ENCODE results near the gene KIRREL1.
A peak's percentile ranks its signal among the peaks of the same experiment; 100 is the strongest.

KIRREL1 gene

DNA sequence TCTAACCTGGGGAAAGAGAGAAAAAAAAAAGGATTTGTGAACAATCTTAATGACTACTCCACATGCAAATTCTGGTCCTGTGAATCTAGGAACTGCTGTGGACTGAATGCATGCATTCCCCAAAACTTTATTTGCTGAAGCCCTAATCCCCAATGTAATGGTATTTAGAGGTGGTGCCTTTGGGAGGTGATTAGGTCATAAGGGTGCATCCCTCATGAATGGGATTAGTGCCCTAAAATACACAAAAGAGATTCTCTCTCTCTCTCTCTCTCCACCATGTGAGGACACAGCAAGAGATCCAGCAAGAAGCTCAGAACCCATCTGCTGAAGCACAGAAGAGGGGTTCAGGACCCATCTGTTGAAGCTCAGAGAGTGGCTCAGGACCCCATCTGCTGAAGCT is 26.2 kb upstream of the KIRREL1 start:
- H3K27me3 ChIP-seq (ENCODE audit: insufficient read depth, low read depth, severe bottlenecking), result peaks cover 24% of the 10 kb centered on the region
- TF ChIP-seq CTCF (IDR thresholded peaks at IDR 0.05; ENCODE audit: low read depth, low read length), result no peak
- no peaks in the 10 kb centered on the region for H3K36me3 ChIP-seq
- DNase-seq, result no peak
- peaks cover 11% of the 10 kb centered on the region for H3K9me3 ChIP-seq (ENCODE audit: severe bottlenecking)
- no peak overlapping the region for H3K27ac ChIP-seq
- no peak overlapping the region for H3K4me3 ChIP-seq (ENCODE audit: low read depth, low read length)

- no peak overlapping the region for H3K27ac ChIP-seq
- peak; percentile 38 for DNase-seq
Measured at GRCh38 chr1:157968508-157968907, 24.9 kb upstream of the KIRREL1 start.

GRCh38 chr1:157968946-157969345 is 24.5 kb upstream of the KIRREL1 start:
- no peak overlapping the region for H3K4me3 ChIP-seq (ENCODE audit: low read depth, low read length)
- no peaks in the 10 kb centered on the region for H3K36me3 ChIP-seq
- H3K27ac ChIP-seq, result no peak overlapping the region
- H3K9me3 ChIP-seq (ENCODE audit: severe bottlenecking), result peaks cover 11% of the 10 kb centered on the region
- TF ChIP-seq CTCF (IDR thresholded peaks at IDR 0.05; ENCODE audit: low read depth, low read length), result no peak
- DNase-seq, result no peak
- H3K27me3 ChIP-seq (ENCODE audit: insufficient read depth, low read depth, severe bottlenecking), result peaks cover 7% of the 10 kb centered on the region

More at GRCh38 chr1:157968508-157968907, 24.9 kb upstream of the KIRREL1 start:
- Histone ChIP-seq H3K36me3 (no peaks in the 10 kb centered on the region), H3K4me3 (ENCODE audit: low read depth, low read length) (no peak overlapping the region), H3K9me3 (ENCODE audit: severe bottlenecking) (peaks cover 11% of the 10 kb centered on the region), H3K27me3 (ENCODE audit: insufficient read depth, low read depth, severe bottlenecking) (peaks cover 11% of the 10 kb centered on the region)
- no peak for TF ChIP-seq CTCF (IDR thresholded peaks at IDR 0.05; ENCODE audit: low read depth, low read length)

DNA sequence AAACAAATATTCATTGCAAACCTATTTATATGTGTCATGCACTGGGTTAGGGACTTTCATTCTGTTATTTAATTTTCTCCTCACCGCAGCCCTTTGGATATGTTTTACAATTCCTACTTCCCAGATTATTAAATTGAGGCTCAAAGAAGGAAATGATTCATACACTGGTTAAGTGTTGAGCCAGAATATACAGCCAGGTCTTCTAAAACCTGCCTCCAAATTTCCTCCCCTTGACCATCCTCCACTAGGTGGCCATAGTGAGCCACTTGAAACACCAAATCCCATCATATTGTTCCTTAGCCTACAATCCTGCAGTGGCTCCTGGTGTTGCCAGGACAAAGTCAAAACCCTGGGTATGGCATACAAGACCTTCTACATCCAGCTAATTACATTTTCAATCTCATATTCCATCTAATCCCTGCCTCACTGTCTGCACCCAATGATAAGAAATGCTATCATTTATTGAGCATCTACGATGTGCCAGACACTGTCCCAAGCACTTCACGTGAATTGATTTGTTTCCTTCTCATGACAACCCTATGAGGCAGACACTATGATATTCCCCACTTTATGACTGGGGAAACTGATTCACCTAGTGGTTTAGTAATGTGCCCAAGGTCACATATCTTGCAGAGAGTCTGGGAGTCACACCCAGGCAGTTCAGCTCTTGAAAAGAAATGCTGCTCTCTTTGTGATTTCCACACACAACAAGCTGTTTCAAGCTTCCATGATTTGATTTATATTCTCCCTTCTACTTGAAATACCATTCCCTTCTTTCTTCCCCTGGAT is 23.6 kb upstream of the KIRREL1 start:
- Histone ChIP-seq H3K27ac (no peak overlapping the region), H3K36me3 (no peaks in the 10 kb centered on the region), H3K9me3 (ENCODE audit: severe bottlenecking) (peaks cover 11% of the 10 kb centered on the region), H3K4me3 (ENCODE audit: low read depth, low read length) (no peak overlapping the region), H3K27me3 (ENCODE audit: insufficient read depth, low read depth, severe bottlenecking) (peaks cover 6% of the 10 kb centered on the region)
- peak; percentile 74 for DNase-seq
- TF ChIP-seq CTCF (IDR thresholded peaks at IDR 0.05; ENCODE audit: low read depth, low read length), result peak; percentile 93

GRCh38 chr1:157971769-157972168 is 21.7 kb upstream of the KIRREL1 start:
- H3K27ac ChIP-seq, result no peak overlapping the region
- H3K36me3 ChIP-seq, result no peaks in the 10 kb centered on the region
- no peak for TF ChIP-seq CTCF (IDR thresholded peaks at IDR 0.05; ENCODE audit: low read depth, low read length)
- no peak overlapping the region for H3K4me3 ChIP-seq (ENCODE audit: low read depth, low read length)
- DNase-seq, result no peak
- H3K27me3 ChIP-seq (ENCODE audit: insufficient read depth, low read depth, severe bottlenecking), result peaks cover 9% of the 10 kb centered on the region
- peaks cover 11% of the 10 kb centered on the region for H3K9me3 ChIP-seq (ENCODE audit: severe bottlenecking)

All from WERI-Rb-1 (cell line).